Sciatic nerve (tissue), 1 donor: ENCODE measurements around the gene FUT6. TPM values are rescaled to one million over a fixed set of nuclear protein-coding genes. Genes with fewer than 3 reads are reported as not detected.

ENCODE experiments used
- total RNA-seq: library from RNA; stranded (reverse); fragmentation: NEBNext Ultra II Directional; extraction: Animal tissue kit (Norgen Biotek cat#: 25700); gene quantifications from one replicate; pipeline ENCODE4 v1.2.1, GENCODE V29; 2021
- donor health status: DM: no; HTN: no; CAD: no.

Gene FUT6
- total RNA-seq, 1 donor from 2014 or later: not detected

Other genes with a start within 250 kb of the FUT6 start
- 121 TPM for gene SAFB2, start 216.9 kb downstream of the FUT6 start, total RNA-seq
- gene SAFB, start 216.6 kb downstream of the FUT6 start, total RNA-seq: 115 TPM
- 35.9 TPM for gene MICOS13, start 159.2 kb downstream of the FUT6 start, total RNA-seq
- 3.7 TPM for gene HSD11B1L, start 158.7 kb downstream of the FUT6 start, total RNA-seq
- 601 TPM for gene RPL36, start 149.4 kb downstream of the FUT6 start, total RNA-seq
- 48.8 TPM for gene LONP1, start 119.6 kb downstream of the FUT6 start, total RNA-seq
- not detected for gene CATSPERD, start 119.1 kb downstream of the FUT6 start, total RNA-seq
- gene PRR22, start 55.0 kb downstream of the FUT6 start, total RNA-seq: 1.0 TPM
- gene DUS3L, start 48.5 kb downstream of the FUT6 start, total RNA-seq: 27.9 TPM
- not detected for gene NRTN, start 34.6 kb downstream of the FUT6 start, total RNA-seq
- not detected for gene FUT3, start 11.7 kb upstream of the FUT6 start, total RNA-seq
- 0.18 TPM for gene FUT5, start 30.8 kb upstream of the FUT6 start, total RNA-seq
- gene NDUFA11, start 64.1 kb upstream of the FUT6 start, total RNA-seq: 134 TPM
- gene VMAC, start 65.2 kb upstream of the FUT6 start, total RNA-seq: 7.1 TPM
- 80.2 TPM for gene CAPS, start 74.6 kb upstream of the FUT6 start, total RNA-seq
- 76.3 TPM for gene RANBP3, start 138.4 kb upstream of the FUT6 start, total RNA-seq